Measurements from ENCODE around the gene VSIG1.

VSIG1 gene

DNA sequence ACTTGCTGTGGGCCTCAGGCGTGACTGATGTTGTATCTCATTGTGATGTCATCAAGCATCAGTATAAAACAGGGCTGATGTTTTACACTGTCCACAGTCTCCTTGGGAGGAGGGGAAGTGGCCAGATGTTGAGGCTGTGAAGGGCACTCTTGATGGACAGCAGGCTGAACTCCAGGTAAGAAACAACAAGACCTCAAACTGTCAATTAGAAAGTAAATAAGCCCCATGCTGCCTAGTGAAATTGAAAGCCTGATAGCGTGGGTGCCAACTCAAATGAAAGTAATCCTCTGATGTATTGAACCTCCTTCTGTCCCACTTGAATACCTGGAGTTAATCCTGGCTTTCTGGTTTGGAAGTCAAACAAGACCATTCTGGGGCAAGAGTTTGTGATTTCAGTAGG, 19.7 kb downstream of the VSIG1 start:
- no peak for DNase-seq (ENCODE audit: low spot score)

DNA sequence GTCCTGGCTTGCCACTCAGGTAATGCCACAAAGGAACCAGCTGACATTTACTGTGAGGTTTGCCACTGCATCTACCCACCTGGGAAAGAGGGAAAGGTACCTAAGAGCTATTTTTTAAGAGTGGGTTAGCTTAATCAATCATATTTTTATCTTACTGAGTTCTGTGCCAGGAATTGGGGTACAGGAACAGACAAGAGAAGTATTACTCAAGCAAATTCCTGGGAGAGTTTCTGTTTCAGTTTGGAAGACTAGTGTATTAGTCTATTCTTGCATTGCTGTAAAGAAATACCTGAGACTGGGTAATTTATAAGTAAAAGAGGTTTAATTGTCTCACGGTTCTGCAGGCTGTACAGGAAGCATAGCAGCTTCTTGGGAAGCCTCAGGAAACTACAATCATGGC, 23.3 kb downstream of the VSIG1 start:
- DNase-seq (ENCODE audit: low spot score) = no peak

DNA sequence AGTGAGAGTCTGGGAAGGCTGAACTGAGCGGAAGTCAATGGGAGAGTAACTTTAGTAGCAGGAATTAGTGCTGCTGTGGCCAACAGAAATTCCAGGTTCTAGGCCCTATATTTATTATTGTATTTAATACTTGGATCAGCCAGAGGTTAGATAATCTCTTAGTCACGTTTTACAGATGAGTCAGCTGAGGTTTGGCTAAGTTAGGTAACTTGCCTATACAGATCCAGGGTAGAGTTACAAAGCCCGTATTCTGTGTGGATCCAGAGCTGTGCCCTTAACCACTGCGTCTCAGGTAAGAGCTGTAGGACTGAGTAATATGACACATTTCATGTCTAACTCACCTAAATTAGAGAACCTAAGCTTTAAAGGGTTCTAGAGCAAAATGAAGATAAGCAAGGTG, 26.0 kb downstream of the VSIG1 start:
- DNase-seq (ENCODE audit: low spot score) = no peak

DNA sequence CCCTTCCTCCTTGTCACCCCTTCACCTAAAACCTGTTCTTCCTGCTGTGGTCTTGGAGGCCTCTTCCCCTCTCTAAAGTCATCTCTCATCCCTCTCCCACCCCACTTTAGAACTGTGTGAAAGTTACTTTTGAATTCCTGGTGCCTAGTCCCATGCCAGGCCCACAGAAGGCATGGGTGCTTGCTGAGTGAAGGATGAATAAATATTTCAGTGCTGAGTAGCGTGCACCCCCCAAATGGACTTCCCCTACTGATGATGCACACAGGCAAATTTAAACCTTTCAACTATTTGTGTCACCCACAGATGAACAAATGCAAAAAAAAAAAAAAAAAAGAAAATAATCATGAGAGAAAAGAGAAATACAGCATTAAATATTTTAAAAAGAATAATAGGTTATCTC, 26.7 kb downstream of the VSIG1 start:
- DNase-seq (ENCODE audit: low spot score) = no peak

DNA sequence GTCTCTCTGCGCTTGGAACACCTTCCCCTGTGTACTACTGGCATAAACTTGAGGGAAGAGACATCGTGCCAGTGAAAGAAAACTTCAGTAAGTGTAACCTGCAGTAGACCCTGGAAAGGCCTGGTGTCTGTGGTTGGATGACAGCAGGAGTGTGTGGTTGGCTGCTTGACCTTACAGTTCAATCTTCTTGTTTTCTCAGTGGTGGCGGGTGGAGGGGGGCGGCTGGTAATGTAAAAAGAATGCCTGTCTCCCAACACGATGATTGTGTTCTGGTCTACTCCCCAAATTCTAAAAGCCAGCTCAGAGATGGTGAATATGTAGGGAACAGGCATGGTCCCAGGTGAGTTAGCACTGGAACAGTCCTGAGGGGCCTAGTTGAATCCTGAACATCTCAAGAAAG, 27.9 kb downstream of the VSIG1 start:
- DNase-seq (ENCODE audit: low spot score) = no peak

DNA sequence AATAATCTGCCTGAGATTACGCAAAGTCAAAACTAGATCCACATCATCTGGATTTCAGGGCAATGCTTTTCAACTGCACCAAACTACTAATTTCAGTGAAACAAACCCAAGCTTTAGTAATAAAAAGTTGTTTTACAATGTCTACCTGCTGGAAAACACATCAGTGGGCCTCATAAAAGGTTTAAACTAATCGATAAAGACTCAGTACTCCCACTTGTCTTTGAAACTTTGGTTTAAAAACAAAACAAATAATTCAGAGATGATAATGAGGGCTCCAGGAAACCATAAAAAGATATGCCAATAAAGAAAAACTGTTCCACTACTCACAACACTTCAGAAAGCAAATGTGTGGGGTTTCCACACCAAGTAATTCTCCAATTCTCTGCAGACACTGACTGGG, 36.2 kb downstream of the VSIG1 start:
- DNase-seq (ENCODE audit: low spot score) = no peak

DNA sequence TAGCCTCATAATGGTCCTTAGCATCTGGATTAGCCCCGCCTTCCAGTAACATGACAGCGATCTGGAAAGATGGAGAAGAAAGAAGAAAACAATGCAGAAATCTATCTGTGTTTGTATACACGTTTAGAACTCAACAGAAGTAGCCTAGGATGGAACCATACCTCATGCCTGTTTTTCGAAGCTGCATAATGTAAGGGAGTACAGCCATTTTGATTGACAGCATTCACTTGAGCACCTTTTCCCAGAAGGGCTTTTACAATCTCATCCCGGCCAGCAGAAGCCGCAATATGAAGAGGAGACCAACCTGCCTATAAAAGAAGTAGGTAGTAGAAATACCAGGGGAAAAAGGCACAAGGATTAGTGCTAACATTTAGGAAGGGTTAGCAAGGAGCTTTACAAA, 42.9 kb downstream of the VSIG1 start:
- DNase-seq (ENCODE audit: low spot score) = no peak

DNA sequence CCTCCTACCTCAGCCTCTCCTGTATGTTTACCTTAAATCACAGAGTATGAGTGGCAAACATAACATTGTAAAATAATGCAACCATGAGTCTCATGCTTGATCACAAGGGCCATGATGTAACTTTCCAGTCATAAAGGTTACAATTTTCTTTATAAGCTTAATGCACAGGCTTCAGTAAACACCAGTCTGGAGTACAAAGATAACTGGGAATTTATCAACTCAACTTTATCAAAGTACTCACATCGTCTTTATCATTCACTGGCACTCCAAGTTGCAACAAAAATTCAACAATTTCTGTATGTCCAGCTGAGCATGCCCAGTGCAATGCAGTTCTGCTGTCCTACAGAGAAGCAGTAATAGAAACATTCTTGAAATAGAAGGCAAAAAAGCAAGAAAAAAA, 43.6 kb downstream of the VSIG1 start:
- no peak for DNase-seq (ENCODE audit: low spot score)

DNA sequence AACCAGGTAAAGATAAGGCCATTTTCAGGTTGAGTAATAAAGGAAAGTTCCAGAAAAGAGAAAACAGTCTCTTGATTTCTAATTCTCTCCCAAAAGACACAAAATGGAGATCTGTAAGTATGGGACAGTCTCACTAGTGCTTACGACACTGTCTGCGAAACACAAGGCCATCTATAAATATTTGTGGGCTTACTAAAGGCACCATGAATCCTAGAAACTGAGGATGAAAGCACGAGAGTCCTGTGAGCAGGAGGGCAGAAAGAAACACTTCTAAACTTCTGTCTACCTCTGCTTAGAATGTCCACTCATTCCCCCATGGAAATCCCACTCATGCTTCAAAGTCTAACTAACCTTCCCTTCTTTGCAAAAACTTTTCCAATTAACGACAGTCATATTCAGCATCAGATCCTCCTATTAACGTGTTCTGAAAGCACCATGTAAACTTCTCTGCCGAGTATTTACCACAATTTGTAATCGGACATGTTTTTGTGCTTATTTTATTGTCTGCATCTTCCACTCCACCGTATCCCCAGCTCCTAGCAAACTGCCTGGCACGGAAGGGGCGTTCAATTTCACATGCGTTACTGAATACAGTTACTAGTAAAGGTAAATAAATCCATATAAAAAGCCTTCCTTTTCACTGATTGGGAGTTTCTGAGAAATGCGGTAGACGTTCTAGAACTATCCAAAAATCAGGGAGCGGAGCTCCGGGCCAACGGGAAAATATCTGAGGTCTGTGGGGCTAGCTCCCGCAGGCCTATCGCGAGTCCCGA, 45.8 kb downstream of the VSIG1 start:
- peak; percentile 13 for DNase-seq (ENCODE audit: low spot score)

DNA sequence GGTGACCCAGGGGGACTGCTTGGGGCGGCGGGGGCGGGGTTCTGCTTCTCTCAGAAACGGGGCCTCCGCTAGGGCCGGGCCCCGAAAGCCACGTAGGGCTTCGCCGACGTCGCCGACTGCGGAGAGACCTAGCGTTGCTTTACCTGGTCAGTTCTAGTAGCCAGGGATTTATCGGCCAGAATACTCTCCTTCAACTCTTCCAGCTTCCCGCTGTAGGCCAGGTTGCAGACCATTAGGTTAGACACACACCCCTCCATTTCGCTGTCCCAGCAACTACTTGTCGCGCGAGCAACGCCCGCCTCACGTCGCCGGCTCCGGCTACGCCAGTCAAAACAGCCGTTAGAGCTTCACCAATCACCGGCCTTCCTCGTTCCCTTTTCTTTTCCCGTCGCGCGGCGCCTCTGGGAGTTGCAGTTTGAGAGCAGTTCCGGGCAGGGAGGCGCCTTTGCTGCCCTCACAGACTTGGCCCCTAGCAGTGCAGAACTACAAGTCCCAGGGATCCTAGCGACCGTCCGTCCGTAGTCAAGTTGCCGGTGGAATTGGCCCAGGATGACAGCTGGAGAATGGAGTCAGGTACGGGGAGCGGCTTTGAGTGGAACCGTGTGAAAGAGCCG, 46.5 kb downstream of the VSIG1 start, which contains the start of the genes ATG4A and PSMD10:
TSS of gene ATG4A (plus strand) at position 515 of the 614 bp plus-strand sequence. CDS start at position 564, 49 bp downstream.
TSS of gene PSMD10 (minus strand) at position 279 of the 614 bp plus-strand sequence. CDS start at position 257, 22 bp downstream.
- peak; percentile 89 for DNase-seq (ENCODE audit: low spot score)

DNA sequence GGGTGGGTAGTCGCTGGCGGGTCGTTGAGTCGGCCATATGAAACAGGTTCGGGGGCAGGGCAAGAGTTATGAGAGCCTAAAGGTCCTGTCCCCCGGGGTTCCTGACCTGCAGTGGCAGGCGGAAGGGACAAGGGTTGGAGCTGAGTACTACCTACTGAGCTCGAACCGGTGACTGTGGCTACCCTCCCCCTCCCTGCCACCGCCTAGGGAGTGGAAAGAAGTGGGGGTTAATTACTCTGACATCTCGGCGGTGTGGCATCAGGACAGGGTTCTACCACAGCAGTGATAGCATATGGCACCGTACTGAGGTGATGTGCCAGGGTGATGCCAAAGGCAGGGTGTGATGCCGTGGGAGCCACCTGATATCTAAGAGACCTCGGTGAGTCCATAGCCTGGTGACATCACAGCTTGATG, 47.0 kb downstream of the VSIG1 start:
- DNase-seq (ENCODE audit: low spot score) = peak; percentile 5

DNA sequence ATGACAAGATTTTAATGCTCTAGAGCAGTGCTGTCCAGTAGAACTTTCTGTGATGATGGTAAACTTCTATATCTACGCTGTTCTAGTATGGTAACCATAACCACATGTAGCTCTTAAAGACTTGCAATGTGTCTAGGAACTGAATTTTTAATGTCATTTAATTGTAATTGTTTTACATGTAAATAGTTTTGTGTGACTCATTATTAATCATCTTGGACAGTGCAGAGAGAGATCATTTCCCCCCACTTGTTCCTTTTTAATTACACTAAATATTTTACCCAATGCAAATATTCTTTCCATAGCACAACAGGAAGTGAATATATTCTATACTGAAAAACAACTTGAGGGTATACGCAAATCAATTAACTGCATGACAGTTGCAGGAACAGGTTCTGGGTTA, 52.5 kb downstream of the VSIG1 start:
- no peak for DNase-seq (ENCODE audit: low spot score)

DNA sequence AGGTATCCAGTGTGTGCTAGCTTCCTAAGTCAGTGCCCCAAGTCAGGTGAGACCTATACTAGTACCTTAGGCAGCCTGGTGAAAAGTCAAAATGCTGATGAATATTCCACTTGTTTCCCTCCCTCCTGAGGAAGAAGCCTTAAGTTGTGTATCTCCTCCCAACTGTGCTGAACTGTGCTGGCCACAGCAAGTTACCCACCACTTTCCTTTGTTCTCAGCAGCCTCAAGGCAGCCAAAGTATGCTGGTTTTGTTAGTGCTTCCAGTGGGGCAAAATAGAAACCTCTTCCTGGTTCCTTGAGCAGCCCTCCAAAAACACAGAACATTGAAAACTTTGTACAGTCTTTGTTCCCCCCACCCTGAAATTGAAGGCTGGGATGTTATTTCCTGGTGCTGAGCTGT, 60.6 kb downstream of the VSIG1 start:
- DNase-seq (ENCODE audit: low spot score) = no peak

DNA sequence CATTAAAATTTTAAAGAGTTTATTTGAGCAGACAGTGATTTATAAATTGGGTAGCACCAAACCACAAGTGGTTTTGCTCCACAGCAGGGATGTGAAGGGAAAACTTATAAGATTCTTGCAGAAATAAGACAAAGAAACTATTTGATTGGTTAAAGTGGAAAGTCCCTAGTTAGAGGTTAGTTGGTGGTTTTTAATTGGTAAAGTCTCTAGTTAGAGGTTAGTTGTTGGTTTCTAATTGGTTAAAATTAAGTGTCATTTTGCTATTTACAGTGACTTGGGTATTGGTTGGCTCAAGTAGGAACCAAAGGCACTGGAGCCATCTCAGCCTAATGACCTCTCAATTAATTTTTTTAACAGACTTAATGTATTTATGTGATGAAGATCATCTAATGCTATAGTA, 69.7 kb downstream of the VSIG1 start:
- DNase-seq (ENCODE audit: low spot score) = no peak

DNA sequence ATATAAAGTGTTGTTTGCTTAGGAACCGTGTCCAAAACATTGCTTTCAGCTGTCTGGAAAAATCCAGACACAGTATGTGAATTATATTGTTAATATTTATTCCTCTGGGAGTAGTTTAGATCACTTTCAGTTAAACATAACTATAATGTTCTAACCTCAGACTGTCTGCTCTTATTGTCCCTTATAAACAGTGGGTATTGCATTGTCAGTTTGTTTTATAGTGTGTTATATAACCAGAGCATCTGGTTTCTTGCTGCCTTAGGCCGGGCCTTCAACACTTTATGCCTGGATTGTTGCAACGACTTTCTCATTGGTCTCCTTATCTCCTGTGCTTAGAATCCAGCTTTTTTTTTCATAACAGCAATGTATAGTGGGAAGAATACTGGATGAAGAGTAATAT, 73.1 kb downstream of the VSIG1 start:
- no peak for DNase-seq (ENCODE audit: low spot score)

DNA sequence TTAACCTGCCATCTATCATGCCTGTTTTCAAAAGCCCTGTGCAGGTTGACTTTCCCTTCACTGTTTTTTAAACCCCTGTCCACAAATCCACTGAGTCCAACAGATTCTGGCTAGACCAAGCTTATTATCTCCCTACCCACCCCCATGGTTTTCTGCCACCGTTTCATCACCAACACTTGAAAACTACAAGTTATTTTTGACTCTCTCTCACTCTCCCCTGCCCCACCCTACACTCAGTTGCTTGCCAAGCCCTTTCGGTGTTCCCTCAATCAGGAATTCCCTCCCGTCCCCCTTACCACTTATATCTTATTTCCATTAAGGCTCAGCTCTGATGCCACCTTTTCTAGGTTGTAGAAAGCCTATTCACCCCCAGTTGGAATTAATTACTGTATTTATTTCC, 76.4 kb downstream of the VSIG1 start:
- DNase-seq (ENCODE audit: low spot score) = no peak

DNA sequence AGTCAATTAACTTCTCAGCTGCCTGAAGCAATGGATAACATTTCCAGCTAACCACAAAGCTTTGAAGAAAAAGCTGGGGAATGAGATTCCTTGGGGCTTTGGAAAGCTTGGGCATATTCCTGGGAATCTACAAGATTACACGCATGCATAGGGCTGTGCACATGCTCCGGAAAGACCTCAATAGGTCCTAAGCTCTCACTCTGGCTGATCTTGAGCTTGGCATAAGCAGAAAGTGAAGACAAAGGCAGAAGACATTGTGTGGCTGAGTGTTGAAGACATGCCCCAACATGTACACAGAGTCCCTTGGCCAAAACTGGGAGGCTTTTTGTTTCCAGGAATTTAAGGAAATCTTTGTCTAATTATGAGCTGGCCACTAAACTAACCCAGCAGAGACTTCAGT, 77.9 kb downstream of the VSIG1 start:
- DNase-seq (ENCODE audit: low spot score) = no peak

DNA sequence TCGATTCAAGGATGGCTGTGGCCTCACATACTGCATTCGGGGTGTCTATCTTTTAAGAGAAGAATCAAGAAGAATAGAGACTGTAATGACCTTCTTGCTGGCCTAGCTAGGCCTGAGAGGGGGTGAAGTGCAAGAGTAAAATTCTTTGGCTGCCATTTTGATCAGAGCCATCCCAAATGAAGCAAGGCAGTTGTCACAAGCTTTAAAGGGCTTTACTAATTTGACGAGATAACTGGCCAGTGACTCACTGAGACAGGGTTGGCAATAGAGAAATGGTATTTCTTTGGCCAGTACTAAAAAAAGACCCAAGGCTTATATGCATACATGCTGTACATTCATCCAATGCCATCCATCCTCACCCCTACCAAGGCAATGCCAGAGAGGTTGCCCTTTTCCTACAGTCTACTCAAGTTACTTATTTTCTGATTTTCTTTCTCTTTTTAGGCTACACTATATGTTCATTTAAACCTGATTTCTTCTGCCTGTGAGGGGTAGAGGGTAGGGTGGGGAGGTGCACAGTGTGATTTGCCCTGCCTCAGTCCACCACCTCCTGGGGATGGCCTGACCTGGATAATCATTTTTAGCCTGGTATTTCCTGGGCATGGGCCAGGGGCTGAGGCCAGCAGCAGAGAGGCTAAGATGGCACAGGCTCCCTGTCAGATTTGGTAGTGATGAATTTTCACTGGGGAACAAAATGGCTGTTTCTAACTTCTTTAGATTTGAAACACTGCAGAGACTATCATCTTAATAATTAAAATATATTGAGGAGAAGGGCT, 78.9 kb downstream of the VSIG1 start:
- no peak for DNase-seq (ENCODE audit: low spot score)

DNA sequence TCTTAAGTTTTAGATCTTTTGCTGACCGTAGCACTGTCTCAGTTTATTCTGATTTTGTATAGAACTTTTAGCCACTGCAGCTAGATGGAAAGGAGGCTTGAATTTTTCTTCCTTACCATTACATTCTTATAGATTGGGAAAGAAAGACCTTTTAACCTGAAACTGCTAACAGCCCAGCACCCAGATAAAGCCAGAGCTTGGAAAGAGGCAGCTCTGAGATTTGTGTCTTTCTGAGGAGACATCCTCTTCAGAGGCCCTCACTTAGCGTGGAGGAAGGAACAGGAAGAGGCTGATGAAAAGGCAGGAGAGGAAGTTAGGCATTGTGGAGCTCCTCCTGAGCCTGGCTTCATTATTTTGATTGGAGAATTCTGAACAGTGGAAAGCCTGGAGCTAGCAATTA, 81.8 kb downstream of the VSIG1 start:
- DNase-seq (ENCODE audit: low spot score) = no peak

DNA sequence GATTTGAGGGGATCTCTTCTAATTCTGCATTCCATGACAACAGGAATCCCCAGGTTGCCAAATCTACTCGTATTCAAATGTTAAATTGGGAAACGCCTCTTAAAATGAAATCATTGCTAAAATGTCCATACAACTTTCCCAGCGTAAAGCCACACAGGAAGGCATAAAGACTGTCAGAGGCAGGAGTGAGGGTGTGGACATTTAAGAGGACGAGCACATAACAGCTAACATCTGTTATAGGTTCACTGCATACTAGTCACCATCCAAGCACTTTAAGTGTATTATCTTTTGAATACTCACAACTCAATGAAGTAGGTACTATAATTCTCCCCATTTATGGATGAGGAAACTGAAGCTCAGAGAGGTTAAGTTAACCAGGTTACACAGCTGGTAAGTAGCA, 82.3 kb downstream of the VSIG1 start:
- DNase-seq (ENCODE audit: low spot score) = no peak

All from LoVo (cell line).